SU-DHL-6 (cell line): ENCODE measurements around the gene WASF3.

ENCODE experiments used
- EZH2phosphoT487 ChIP-seq: fragments of 200-600 bp; sonication (generic), shearing (Covaris generic); conservative IDR thresholded peaks from 2 replicates; pipeline ENCODE4 v1.6.1; 2018; ENCODE audit warnings: mild to moderate bottlenecking, antibody characterized with exemption, low read length, moderate library complexity, mixed read lengths
- TF ChIP-seq, protein P1 (sequence below): fragments of 200-600 bp; sonication (generic); IDR thresholded peaks from one replicate; pipeline ENCODE4 v1.5.1; 2017; ENCODE audit warnings: antibody characterized with exemption, mild to moderate bottlenecking, low read length, moderate library complexity; ENCODE audit not compliant: insufficient read depth, poor library complexity, severe bottlenecking

DNA sequence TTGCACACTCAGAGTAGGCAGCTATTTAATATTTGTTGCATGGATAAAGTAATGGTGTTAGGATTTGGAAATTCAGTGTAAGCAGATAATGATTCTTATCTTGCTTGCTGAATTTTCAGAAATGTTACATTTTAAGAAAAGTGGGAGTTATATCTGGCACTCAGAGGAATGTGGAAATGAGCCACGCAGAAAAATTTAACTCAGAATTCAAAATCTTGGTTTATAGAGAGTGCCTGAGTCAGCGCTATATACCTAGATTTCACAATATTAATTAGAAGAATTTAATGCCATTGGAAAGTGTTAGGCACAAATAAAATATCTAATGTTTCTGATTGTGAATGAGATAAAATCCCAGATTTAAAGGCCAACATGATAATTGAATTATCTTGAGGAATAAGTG, 106.8 kb downstream of the WASF3 start:
- TF ChIP-seq, protein P1, sequence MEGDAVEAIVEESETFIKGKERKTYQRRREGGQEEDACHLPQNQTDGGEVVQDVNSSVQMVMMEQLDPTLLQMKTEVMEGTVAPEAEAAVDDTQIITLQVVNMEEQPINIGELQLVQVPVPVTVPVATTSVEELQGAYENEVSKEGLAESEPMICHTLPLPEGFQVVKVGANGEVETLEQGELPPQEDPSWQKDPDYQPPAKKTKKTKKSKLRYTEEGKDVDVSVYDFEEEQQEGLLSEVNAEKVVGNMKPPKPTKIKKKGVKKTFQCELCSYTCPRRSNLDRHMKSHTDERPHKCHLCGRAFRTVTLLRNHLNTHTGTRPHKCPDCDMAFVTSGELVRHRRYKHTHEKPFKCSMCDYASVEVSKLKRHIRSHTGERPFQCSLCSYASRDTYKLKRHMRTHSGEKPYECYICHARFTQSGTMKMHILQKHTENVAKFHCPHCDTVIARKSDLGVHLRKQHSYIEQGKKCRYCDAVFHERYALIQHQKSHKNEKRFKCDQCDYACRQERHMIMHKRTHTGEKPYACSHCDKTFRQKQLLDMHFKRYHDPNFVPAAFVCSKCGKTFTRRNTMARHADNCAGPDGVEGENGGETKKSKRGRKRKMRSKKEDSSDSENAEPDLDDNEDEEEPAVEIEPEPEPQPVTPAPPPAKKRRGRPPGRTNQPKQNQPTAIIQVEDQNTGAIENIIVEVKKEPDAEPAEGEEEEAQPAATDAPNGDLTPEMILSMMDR: no peak
- no peak for TF ChIP-seq EZH2phosphoT487
